HG03196 (cell line): ENCODE results near the gene PTPN7.
"Not testable (repeated sequence)": the region's sequence is repeated elsewhere in the genome, so short reads cannot be mapped to it uniquely, and the experiment has no call there.

Source experiments
- ATAC-seq: cut with Tn5 transposase; IDR thresholded peaks from one replicate; pipeline ENCODE4 v1.9.1; 2021; ENCODE audit not compliant: unreplicated experiment

PTPN7 gene

DNA sequence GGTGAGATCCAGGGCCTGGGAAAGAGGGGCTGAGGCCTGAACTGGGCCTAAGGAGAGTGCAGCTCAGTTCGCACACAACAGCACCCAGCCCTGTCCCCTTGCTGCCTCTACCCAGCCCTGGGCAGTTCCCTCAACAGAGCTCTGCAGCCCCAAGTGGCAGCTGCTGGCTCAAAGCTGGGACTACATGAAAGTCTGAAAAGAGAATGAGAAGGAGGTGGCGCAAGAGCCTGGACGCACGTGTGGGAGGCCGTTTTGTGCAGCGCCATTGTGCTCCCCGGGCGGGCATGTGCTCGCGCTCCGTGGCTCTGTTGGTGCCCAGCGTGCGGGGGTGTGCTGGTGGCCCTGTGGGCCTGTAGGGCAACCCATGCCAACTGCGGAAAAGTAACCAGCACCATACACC, 27.4 kb downstream of the PTPN7 start:
- ATAC-seq = no peak

GRCh38 chr1:202131956-202132821, 28.2 kb downstream of the PTPN7 start:
- no peak for ATAC-seq

- ATAC-seq = no peak
These were observed 29.4 kb downstream of the PTPN7 start for GRCh38 chr1:202130816-202131522.

DNA sequence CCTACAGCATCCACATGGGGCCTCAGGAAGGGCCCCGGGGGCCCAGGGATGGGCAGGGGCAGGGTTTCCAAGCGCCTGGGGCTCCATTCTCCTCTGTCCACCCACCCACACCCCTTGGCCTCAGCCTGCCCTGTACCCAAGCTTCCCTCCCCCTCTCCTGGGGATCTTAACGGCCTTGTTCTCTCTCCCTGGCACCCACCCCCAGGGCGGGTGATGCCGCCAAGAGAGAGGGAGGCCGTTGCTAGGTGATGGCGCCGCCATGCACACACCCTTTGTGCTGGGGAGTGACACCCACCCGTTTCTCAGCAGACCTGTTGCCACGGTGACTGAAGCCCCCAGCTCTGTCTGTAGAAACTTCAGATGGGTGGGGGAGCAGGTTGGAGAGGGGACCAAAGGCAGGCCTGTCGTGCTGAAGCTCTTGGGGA, 30.1 kb downstream of the PTPN7 start:
- ATAC-seq = no peak

DNA sequence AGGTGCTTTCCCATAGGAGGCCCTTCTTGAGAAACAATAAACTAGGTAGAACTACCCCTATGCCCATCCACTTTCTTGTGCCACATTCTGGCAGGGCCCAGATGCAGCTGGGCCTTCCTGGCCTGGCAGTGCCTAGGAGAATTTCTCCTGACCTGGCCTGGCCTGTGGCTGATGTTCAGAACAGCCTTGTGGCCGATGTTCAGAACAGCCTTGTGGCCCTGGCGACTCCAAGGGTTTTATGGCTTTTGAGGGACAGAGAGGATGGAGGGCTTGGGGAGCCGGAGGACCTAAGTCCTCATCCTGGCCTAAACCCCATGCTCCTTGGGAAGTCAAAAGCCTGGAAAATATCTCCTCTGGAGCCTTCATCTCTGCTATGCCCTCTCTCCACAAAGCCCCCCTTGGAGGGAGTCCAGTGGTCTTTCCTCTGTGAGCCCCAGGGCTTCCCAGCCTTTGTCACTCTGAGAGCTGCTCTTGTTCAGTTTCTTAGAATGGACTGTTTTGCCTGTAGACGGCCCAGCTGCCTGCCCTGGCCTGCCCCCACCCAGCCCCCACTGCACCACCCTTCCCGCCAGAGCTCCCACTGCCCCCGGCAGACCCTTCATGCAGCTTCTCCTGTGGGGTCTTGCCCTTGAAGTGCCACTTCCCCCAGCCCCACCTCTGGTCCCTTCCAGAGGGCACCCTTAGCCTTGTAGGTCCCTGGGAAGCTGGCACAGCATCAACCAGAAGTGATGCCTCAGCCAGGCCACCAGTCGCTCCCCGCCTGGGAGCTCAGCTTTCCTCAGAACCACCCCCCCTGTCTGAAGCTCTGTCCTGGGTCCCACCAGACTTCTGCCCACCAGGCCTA, 30.7 kb downstream of the PTPN7 start:
- no peak for ATAC-seq

DNA sequence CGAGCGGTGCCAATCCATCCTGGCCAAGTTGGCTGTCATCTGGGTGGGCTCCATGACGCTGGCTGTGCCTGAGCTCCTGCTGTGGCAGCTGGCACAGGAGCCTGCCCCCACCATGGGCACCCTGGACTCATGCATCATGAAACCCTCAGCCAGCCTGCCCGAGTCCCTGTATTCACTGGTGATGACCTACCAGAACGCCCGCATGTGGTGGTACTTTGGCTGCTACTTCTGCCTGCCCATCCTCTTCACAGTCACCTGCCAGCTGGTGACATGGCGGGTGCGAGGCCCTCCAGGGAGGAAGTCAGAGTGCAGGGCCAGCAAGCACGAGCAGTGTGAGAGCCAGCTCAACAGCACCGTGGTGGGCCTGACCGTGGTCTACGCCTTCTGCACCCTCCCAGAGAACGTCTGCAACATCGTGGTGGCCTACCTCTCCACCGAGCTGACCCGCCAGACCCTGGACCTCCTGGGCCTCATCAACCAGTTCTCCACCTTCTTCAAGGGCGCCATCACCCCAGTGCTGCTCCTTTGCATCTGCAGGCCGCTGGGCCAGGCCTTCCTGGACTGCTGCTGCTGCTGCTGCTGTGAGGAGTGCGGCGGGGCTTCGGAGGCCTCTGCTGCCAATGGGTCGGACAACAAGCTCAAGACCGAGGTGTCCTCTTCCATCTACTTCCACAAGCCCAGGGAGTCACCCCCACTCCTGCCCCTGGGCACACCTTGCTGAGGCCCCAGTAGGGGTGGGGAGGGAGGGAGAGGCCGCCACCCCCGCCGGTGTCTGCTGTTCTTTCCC, 32.4 kb downstream of the PTPN7 start:
- no peak for ATAC-seq

GRCh38 chr1:202127061-202127460, 33.3 kb downstream of the PTPN7 start:
- ATAC-seq = no peak

- ATAC-seq = no peak
These were observed 34.0 kb downstream of the PTPN7 start for GRCh38 chr1:202126426-202126825.

DNA sequence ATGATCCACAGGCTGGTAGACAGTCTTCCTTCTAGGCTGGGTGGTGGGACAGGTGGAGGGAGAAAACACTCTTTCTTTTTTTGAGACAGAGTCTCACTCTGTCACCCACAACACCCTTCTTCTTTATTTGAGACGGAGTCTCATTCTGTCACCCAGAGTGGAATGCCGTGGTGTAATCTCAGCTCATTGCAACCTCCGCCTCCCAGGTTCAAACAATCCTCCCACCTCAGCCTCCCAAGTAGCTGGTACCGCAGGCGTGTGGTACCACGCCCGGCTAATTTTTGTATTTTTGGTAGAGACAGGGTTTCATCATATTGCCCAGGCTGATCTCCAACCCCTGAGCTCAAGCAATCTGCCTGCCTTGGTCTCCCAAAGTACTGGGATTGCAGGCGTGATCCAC, 34.8 kb downstream of the PTPN7 start:
- ATAC-seq = no peak

- no peak for ATAC-seq
These were observed 36.3 kb downstream of the PTPN7 start for GRCh38 chr1:202124142-202124541.

GRCh38 chr1:202123336-202123813, 37.0 kb downstream of the PTPN7 start:
- ATAC-seq = no peak

DNA sequence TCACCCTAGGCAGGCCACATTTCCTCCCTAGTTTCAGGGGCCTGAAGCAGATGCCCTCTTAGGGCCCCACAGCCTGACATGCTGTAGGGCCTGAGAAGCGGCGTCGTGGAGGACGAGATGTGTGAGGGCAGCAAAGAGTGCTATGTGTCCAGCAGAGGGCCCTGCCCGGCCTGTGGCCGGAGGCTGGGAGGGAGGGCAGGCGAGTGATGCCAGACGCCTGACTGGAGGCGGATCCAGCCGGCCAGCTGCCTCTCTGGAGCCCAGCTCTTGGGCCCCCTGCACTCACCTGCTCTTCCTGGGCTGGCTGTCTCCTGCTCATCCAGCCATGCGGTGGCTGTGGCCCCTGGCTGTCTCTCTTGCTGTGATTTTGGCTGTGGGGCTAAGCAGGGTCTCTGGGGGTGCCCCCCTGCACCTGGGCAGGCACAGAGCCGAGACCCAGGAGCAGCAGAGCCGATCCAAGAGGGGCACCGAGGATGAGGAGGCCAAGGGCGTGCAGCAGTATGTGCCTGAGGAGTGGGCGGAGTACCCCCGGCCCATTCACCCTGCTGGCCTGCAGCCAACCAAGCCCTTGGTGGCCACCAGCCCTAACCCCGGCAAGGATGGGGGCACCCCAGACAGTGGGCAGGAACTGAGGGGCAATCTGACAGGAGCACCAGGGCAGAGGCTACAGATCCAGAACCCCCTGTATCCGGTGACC, 37.6 kb downstream of the PTPN7 start, which contains the start of gene GPR37L1:
Gene GPR37L1, plus strand, starts transcription at position 279 of the 697 bp plus-strand sequence. Its CDS starts 47 bp downstream, at position 326.
- ATAC-seq = no peak

DNA sequence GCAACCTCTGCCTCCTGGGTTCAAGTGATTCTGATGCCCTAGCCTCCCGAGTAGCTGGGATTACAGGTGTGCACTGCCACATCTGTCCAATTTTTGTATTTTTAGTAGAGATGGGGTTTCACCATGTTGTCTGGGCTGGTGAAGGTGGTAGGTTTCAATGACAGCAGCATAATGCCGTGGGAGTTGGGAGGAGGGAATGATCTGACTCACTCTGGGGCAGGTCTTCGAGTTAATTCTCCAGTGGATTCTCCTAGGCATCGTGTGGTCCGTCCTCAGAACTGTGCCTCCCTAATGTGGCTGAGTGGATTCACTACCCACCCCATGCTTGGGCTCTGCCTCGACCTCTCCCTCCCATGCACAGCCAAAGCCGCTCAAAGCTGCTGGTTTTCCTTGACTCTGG, 39.4 kb downstream of the PTPN7 start:
- ATAC-seq = no peak

DNA sequence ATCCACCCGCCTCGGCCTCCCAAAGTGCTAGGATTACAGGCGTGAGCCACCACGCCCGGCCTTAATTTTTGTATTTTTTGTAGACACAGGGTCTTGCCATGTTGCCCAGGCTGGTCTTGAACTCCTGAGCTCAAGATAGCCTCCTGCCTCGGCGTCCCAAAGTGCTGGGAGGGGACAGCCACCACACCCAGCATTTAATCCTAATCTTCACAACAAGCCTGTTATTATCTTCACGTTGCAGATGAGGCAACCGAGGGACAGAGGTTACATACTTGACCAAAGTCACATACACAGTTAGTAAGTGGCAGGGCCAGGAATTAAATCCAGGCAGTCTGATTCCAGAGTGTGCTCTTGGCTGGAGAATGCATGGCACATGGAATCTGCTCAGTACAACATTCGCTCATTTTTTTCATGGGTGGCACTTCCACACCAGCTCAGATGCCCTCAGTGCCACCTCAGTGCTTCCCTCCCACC, 42.5 kb downstream of the PTPN7 start:
- ATAC-seq = no peak

GRCh38 chr1:202116287-202116686, 44.1 kb downstream of the PTPN7 start:
- no peak for ATAC-seq

DNA sequence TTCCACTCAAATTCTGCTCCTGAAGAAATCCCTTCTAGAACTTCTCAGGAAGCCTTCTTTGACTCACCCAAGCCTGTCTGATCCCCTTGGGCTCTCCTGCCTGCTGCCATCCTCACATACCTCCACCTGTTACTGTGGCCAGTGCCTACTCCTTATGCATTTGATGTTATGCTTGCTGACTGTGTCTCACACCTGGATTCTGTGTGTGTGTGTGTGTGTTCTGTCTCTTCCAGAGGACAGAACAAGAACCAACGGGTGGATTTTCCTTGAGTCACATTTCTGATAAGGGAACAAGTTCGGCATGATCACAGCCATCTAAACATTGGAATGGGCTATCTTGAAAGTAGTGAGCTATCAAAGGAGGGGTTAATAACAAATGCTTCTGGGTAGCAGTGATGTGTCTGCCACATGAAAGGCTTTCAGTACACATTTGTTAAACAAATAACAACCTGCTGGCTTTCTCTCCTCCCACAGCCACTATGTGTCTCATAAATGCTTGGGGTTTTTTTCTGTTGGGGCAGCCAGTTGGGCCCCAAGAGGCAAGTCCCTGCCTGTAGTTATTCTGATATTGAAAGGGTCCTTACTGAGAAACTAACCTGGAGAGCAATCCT, 46.6 kb downstream of the PTPN7 start:
- ATAC-seq = no peak

DNA sequence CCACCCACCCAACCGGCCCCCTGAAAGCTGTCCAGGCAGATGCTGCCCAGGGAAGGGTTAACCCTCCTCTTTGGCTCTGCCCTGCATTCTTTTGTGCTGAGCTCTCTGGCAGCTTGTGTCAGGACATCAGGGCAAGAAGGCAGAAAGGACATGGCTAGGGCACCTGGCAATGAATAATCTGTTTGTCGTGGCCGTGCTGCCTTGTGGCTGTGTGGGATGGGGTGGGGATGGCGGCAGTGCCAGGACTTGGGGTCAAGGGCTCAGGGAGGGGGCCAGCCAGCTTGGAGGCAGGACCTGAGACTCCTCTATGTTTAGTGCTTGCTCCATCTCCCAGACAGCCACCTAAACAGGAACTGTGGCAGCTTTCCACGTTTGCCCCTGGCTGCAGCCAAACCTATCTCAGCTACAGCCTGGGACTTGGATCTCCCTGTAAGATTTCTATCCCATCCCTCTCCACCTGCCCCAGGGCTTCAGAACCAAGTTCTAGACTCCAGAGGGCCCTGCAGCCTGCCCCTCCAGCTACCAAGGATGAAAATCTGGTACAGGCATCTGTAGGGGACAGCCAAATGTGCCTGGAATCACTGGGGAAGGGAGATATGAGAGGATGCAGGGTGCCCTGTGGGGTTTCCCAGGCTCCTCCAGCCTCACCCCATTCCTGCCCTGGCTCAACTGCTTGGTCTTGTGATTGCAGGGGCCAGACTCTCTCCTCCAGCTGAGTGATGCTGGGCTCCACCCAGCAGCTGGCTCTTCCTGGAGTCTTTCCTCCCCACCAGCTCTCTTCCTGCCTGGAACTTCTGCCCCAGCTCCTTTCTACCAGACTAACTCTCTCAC, 47.3 kb downstream of the PTPN7 start:
- ATAC-seq = no peak

GRCh38 chr1:202111589-202111988, 48.8 kb downstream of the PTPN7 start:
- not testable (repeated sequence) for ATAC-seq
